Fibroblast of skin of right quadriceps (primary cell): ENCODE measurements around the gene DENND1C.

Experiments used
- DNase-seq: peaks from one replicate; pipeline ENCODE4 v3.0.0-alpha.2; 2013

Gene DENND1C

DNA sequence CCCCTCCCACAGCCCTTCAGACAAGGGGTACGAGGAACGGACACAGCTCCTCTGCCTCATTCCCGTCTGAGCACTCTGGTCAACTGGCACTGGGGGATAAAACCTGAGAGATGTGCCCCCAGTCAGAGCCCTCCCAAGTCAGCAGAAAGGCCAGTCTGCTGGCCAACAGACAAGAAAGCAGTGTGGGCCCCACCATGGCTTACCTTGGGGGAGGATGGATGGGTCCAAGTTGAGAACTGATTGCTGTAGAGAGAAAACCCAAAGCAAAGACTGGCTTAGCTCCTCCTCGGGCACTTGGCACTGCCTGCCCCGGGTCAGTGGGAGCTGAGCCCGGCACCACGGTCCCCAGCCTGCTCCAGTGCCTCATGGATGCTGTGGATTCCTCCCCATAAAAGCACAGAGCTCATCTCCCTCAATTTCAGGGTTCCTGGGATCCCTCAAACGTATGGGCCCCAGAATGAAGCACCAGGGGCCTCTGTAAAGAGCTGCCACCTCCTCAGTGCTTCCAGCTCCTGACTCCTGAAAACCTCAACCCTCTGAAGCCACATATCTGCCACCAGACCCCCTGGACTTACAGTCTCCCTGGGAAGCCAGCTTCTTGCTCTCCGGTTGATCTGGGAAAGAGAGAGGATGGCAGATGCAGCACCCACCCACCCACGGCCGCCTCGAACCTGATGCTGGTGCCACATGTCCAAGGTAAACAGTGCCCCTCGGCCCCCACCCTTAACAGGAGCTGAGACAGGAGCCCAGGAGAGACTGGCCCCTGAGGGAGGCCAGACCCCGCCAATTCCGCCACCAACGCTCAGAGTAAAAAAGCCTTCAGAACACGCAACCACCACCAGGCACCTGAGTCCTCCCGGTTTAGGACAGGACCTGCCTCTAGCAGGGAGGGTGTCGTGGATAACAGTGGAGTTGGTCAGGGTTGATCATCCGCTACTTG, 60.2 kb downstream of the DENND1C start:
- no peak for DNase-seq

DNA sequence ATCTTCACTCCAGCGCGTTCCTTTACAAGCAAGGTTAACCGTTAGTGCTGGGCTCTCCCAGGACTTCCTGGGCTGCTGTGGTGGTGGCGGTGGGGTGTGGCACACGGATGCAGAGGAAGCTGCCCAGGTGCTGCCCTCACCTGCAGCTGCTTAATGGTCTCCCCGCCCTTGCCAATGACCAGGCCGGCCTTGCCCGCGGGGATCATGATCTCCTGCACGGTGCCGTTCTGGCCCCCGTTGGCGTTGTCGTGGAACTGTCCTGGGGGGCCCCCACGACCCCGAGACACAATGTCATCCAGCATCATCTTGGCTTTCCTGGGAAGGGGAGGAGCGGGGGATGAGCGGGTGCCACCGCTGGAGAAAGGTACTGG, 63.0 kb downstream of the DENND1C start:
- no peak for DNase-seq

DNA sequence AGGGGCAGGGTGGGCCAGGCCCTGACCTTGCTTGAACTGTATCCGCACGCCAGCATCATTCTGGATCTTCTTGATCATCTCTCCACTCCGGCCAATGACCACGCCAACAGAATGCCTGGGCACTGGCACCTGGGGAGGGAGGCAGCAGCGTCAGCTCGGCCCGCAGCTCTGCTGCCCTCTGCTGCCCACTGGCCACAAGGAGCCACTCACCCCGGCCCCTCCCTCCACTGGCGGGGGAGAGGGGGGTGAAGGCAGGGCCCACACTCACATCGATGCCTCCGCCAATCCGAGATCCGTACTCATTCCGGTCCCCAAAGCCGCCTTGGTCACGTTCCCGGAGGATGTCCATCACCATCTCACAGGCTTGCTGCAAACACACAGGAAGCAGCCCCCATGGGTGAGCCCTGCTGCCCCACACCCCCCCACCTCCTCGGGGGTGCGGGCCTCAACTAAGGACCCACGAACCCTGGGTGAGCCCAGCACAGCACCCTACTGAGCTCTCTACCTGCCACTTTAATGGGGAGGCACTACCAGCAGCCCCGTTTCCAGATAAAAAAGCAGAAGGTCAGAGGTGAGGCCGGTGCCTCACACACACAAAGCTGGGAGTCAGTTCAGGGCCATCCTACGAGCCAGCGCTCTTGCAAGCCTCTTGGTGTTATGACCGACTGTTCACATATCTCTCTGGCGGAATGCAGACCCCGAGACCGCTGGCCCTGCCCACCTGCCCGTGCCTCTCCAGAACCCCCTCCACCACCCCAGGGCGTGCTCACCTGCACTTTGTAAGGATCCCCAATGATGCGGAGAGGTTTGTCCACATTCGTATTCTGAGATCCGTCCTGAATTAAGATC, 63.6 kb downstream of the DENND1C start:
- no peak for DNase-seq
